MM.1S (cell line): ENCODE measurements around the gene SMIM35.

ENCODE experiments used
- CTCF ChIP-seq: fragments of 300-600 bp; sonication (generic); IDR thresholded peaks from 2 replicates; pipeline ENCODE4 v1.5.1; 2016; ENCODE audit warnings: antibody characterized with exemption, low read length, mixed read lengths
- EZH2phosphoT487 ChIP-seq: fragments of 300-600 bp; sonication (generic); IDR thresholded peaks from 2 replicates; pipeline ENCODE4 v1.6.1; 2018; ENCODE audit warnings: antibody characterized with exemption, low read length

GRCh38 chr11:118004543-118005223 is 82.1 kb downstream of the SMIM35 start:
- TF ChIP-seq EZH2phosphoT487 (no peak), CTCF (no peak)
